Stomach (tissue), 9 donors: ENCODE measurements around the gene CD99L2. TPM values are rescaled to one million over a fixed set of nuclear protein-coding genes. Genes with fewer than 3 reads are reported as not detected.

Experiments
- DNase-seq, 2 donors: peaks; one replicate each; pipeline versions ENCODE4 v3.0.0 to v3.0.0-alpha.2; 2013 to 2019
- H3K27ac ChIP-seq, 5 donors: fragments of 200-600 bp in 4 of 5; sonication (generic) in 4 of 5; one replicate each; pipeline ENCODE4 v1.5.1; 2013 to 2019; ENCODE audit warnings: mild to moderate bottlenecking in 1 of 5, moderate library complexity in 1 of 5
- H3K27me3 ChIP-seq, 3 donors: fragments of 200-600 bp; sonication (generic); one replicate each; pipeline ENCODE4 v1.5.1; 2017 to 2019; ENCODE audit warnings: mixed run types in 1 of 3
- H3K36me3 ChIP-seq, 4 donors: fragments of 200-600 bp; sonication (generic); 1 replicate in 3 of 4; 2 replicates in 1 of 4; pipeline ENCODE4 v1.5.1; 2016 to 2019
- H3K4me1 ChIP-seq, 4 donors: fragments of 200-600 bp; sonication (generic); one replicate each; pipeline ENCODE4 v1.5.1; 2016 to 2019
- H3K4me3 ChIP-seq, 4 donors: fragments of 200-600 bp; sonication (generic) in 3 of 4; one replicate each; pipeline ENCODE4 v1.5.1; 2016 to 2019; ENCODE audit warnings: mild to moderate bottlenecking in 1 of 4
- H3K9me3 ChIP-seq, 4 donors: fragments of 200-600 bp; sonication (generic); one replicate each; pipeline ENCODE4 v1.5.1; 2016 to 2019
- EP300 ChIP-seq: sonication (generic); formaldehyde crosslinking; IDR thresholded peaks from one replicate; pipeline ENCODE4 v1.6.1; 2017; ENCODE audit warnings: antibody characterized with exemption
- POLR2A ChIP-seq, 4 donors: fragments of 450-650 bp; IDR thresholded peaks; one replicate each; pipeline ENCODE4 v1.6.1; 2016; ENCODE audit warnings: antibody characterized with exemption in 4 of 4, control low read depth in 2 of 4, mild to moderate bottlenecking in 1 of 4, moderate library complexity in 1 of 4
- POLR2AphosphoS5 ChIP-seq, 3 donors: sonication (generic); formaldehyde crosslinking; IDR thresholded peaks; one replicate each; pipeline ENCODE4 v1.6.1; 2016; ENCODE audit warnings: antibody characterized with exemption in 3 of 3
- WGBS, 5 donors: extraction: QIAGEN DNeasy Blood & Tissue Kit in 3 of 5; methylation state at CpG; one replicate each; pipeline versions ENCODE4 v1.1.5 to v1.1.7; 2013 to 2018; 5-methylcytosine and 5-hydroxymethylcytosine counted together
- intact Hi-C: fragments of 100-400 bp; cut with DNase I; formaldehyde crosslinking; loops from one replicate; pipeline ENCODE4 v1.15.1; 2023; ENCODE audit warnings: low total_unique reads
- polyA plus RNA-seq, 3 donors: library from polyadenylated mRNA; stranded (reverse); fragments of 200-250 nt; gene quantifications; one replicate each; pipeline ENCODE4 v1.2.3, GENCODE V29; 2013
- total RNA-seq, 5 donors: library from RNA; depleted of rRNA; stranded (reverse); fragments of >200 nt; gene quantifications; one replicate each; pipeline versions ENCODE4 v1.1.0 to v1.2.3, GENCODE V29; 2014 to 2016
- TF ChIP-seq, protein P1 (sequence below), 7 experiments: fragments of 450-650 bp in 4 of 7; fragments of 200-600 bp in 3 of 7; sonication (generic) in 3 of 7; IDR thresholded peaks; one replicate each; pipeline ENCODE4 v1.5.1; 2016 to 2019; ENCODE audit warnings: antibody characterized with exemption in 7 of 7, control low read depth in 2 of 7, mild to moderate bottlenecking in 1 of 7
- donor health status: healthy with polysubstance abuse.
- donor health status: Bipolar disorder and iron deficiency.
- donor health status: healthy.

The CD99L2 gene
- total and polyA plus RNA-seq, 8 donors, result 3.5 to 40.6 (median 13.7) TPM

DNA sequence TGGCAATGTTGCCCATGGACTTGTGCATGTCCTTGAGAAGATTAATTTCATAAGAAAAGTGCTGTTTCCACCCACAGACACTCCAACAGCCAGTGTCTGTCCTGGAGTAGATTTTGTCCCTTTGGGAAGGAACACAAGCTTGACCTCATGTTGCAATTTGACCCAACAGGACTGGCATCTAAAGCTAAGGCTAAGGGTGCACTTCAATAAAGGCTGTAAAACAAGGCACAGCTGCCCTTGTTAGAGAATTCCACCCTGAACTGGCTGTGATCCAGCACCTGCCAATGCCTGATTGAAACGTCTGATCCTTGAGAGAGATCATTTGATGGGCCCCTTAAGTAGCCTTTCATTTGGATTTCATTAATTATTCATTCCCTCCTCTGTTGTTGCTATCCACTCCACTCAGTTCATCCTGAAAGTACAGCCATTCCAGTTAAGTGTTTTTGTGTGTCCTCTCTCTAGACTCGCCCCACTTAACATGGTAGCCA lies 56.2 kb downstream of the CD99L2 start:
- TF ChIP-seq, protein P1, sequence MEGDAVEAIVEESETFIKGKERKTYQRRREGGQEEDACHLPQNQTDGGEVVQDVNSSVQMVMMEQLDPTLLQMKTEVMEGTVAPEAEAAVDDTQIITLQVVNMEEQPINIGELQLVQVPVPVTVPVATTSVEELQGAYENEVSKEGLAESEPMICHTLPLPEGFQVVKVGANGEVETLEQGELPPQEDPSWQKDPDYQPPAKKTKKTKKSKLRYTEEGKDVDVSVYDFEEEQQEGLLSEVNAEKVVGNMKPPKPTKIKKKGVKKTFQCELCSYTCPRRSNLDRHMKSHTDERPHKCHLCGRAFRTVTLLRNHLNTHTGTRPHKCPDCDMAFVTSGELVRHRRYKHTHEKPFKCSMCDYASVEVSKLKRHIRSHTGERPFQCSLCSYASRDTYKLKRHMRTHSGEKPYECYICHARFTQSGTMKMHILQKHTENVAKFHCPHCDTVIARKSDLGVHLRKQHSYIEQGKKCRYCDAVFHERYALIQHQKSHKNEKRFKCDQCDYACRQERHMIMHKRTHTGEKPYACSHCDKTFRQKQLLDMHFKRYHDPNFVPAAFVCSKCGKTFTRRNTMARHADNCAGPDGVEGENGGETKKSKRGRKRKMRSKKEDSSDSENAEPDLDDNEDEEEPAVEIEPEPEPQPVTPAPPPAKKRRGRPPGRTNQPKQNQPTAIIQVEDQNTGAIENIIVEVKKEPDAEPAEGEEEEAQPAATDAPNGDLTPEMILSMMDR (IDR thresholded peaks at IDR 0.05), result no peak
- TF ChIP-seq POLR2A (IDR thresholded peaks at IDR 0.05) (no peak), EP300 (no peak), POLR2AphosphoS5 (IDR thresholded peaks at IDR 0.05) (no peak)
- intact Hi-C loops, result no loop called here
- WGBS, 5 donors, result 50 to 66% (median 58%) methylated on average over 2 of the region's 2 CpGs
- Histone ChIP-seq H3K4me3 (no peak overlapping the region), H3K27ac (no peak overlapping the region), H3K36me3 (no peaks in the 10 kb centered on the region), H3K27me3 (no peaks in the 10 kb centered on the region), H3K9me3 (no peaks in the 10 kb centered on the region), H3K4me1 (no peaks in the 10 kb centered on the region)
- no peak for DNase-seq

DNA sequence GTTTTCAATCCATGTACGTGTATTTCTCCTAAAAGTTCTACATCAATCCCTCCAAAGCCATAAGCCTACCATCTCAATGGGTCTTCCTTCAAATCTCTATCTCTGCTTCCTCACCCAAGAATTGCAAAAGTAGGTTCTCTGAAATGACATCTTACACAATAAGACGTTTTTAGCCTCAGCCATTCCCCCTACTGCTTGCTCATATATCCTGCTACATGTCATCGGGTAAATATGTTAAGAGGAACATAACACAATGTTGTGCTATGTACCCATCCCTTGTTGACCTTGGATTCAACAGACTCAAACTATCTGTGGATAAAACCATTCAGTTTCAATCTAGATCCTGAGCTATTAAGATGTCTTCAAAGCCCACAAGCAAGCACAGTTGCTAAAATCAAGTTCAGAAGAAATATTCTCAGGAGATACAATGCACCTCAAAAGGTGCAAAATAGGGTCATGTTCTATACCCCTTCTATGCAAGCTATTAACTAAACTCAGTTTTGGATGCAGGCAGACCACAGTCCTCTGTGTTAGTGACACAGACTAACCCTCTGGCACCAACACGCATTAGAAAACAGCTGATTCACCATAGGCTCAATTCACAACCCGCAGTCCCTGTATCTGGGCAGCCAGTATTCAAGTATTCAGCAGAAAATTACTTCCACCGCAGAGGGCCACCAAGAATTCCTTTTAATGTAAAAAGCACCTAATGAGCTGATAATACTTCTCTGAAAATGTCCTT lies 56.8 kb downstream of the CD99L2 start:
- no peak for DNase-seq
- Histone ChIP-seq H3K9me3 (no peaks in the 10 kb centered on the region), H3K4me3 (no peak overlapping the region), H3K27ac (no peak overlapping the region), H3K4me1 (no peaks in the 10 kb centered on the region), H3K27me3 (no peaks in the 10 kb centered on the region), H3K36me3 (no peaks in the 10 kb centered on the region)
- WGBS, 5 donors, result 68 to 79% (median 74%) methylated on average over 6 of the region's 6 CpGs
- intact Hi-C loops, result no loop called here
- no peak for TF ChIP-seq EP300

DNA sequence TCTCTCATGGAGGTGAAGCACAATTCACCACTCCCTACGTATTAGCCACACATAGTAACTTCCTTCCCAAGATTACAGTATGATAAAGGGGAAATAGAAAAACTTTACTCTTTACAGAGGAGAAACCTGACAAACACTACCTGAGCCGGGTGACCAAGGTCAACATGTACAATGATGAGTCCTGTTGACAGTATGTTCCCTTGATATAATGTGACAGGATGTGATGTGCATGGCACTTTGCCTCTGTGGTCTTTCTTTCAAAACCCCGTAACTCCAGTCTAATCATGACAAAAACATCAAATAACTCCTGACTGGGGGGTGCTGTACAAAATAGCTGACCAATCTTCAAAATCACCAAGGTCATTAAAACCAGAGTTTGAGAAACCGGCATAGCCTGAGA lies 60.6 kb downstream of the CD99L2 start:
- no peaks in the 10 kb centered on the region for H3K27me3 ChIP-seq
- DNase-seq, result no peak
- intact Hi-C loops, result no loop called here
- H3K4me1 ChIP-seq, result no peaks in the 10 kb centered on the region
- no peak overlapping the region for H3K4me3 ChIP-seq
- 67 to 93% (median 74%) methylated on average over 4 of the region's 4 CpGs for WGBS, 5 donors
- peaks cover 0 to 9% (median 0%) of the 10 kb centered on the region in 4 donors for H3K9me3 ChIP-seq
- H3K36me3 ChIP-seq, result no peaks in the 10 kb centered on the region
- TF ChIP-seq EP300, result no peak
- TF ChIP-seq, protein P1 (IDR thresholded peaks at IDR 0.05), result no peak
- no peak for TF ChIP-seq POLR2AphosphoS5 (IDR thresholded peaks at IDR 0.05)
- TF ChIP-seq POLR2A (IDR thresholded peaks at IDR 0.05), result no peak
- no peak overlapping the region for H3K27ac ChIP-seq

GRCh38 chrX:150834695-150835094 lies 63.8 kb downstream of the CD99L2 start:
- no peak for TF ChIP-seq EP300
- TF ChIP-seq, protein P1 (IDR thresholded peaks at IDR 0.05), result no peak
- no peak for TF ChIP-seq POLR2AphosphoS5 (IDR thresholded peaks at IDR 0.05)
- TF ChIP-seq POLR2A (IDR thresholded peaks at IDR 0.05), result no peak
- DNase-seq, result no peak
- Histone ChIP-seq H3K36me3 (no peaks in the 10 kb centered on the region), H3K4me1 (no peaks in the 10 kb centered on the region), H3K9me3 (peaks cover 0 to 9% (median 0%) of the 10 kb centered on the region in 4 donors), H3K4me3 (no peak overlapping the region), H3K27ac (no peak overlapping the region), H3K27me3 (no peaks in the 10 kb centered on the region)
- intact Hi-C loops, result no loop called here
- 66 to 100% (median 86%) methylated on average over 1 of the region's 1 CpG for WGBS, 5 donors

GRCh38 chrX:150833454-150834056 lies 64.9 kb downstream of the CD99L2 start:
- WGBS, 5 donors, result 17 to 43% (median 38%) methylated on average over 1 of the region's 1 CpG
- Histone ChIP-seq H3K9me3 (peaks cover 0 to 9% (median 0%) of the 10 kb centered on the region in 4 donors), H3K27me3 (no peaks in the 10 kb centered on the region), H3K27ac (no peak overlapping the region), H3K4me3 (no peak overlapping the region), H3K36me3 (peaks cover 0 to 3% (median 1%) of the 10 kb centered on the region in 4 donors), H3K4me1 (no peaks in the 10 kb centered on the region)
- intact Hi-C loops, result no loop called here
- no peak for DNase-seq
- TF ChIP-seq, protein P1 (IDR thresholded peaks at IDR 0.05), result no peak
- TF ChIP-seq POLR2AphosphoS5 (IDR thresholded peaks at IDR 0.05) (no peak), POLR2A (IDR thresholded peaks at IDR 0.05) (no peak), EP300 (no peak)
